Measurements from ENCODE around the gene SPRYD7.
A peak's percentile ranks its signal among the peaks of the same experiment; 100 is the strongest.
"Not testable (repeated sequence)": the region's sequence is repeated elsewhere in the genome, so short reads cannot be mapped to it uniquely, and the experiment has no call there.

SPRYD7 gene

GRCh38 chr13:49936075-49936967, at the start of gene SPRYD7:
Gene SPRYD7, minus strand, starts transcription at chr13:49936340. Its CDS starts 105 bp downstream, at chr13:49936235.
- peak; percentile 91 for DNase-seq

- DNase-seq: no peak
Observed at GRCh38 chr13:49985129-49985528, 49.0 kb upstream of the SPRYD7 start.

- no peak for DNase-seq
Observed at GRCh38 chr13:49980266-49980665, 44.1 kb upstream of the SPRYD7 start.

- no peak for DNase-seq
Observed at GRCh38 chr13:49977992-49978391, 41.9 kb upstream of the SPRYD7 start.

DNA sequence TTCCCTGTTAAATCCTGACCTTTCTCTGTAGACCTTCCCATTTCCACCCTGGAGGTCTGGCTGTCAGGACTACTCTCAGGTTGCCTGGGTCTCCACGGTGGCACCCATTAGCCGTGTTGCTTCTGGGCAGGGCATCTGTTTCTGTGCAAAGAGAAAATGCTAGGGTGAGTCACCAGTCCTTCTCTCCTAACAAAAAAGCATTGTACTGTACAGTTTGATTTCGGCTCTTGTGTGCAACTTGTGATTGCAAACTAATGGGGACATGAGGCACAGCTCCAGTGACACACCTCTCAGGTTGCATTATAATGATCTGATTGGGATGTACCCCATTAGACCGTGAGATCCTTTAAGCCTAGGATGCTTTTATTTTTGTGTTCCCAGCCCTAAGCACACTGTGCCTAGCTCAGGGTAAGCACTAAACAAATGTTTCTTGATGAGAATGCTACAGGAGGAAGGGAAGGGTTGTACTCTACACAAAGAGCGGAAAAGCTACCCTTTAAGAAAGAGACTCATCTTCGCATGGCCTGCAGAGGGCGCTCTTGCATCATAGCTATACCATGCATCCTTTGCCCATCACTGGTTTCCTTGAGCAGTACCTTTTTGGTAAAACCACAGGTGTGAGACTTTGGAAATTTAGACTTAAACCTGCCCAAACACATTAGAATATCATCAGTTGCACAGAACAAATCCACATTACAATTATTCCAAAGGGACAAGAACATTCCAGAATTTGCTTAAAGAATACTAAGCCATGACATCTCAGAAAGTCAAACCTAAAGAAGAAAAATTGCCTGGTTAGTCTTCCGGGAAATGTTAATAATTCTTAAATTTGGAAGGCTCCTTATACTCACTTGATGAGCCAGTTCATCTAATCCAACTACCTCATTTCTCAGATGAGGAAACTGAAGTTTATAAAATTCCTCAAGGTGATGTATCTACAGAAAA, 40.4 kb upstream of the SPRYD7 start:
- peak; percentile 81 for DNase-seq

GRCh38 chr13:49975826-49976225, 39.7 kb upstream of the SPRYD7 start:
- no peak for DNase-seq

DNA sequence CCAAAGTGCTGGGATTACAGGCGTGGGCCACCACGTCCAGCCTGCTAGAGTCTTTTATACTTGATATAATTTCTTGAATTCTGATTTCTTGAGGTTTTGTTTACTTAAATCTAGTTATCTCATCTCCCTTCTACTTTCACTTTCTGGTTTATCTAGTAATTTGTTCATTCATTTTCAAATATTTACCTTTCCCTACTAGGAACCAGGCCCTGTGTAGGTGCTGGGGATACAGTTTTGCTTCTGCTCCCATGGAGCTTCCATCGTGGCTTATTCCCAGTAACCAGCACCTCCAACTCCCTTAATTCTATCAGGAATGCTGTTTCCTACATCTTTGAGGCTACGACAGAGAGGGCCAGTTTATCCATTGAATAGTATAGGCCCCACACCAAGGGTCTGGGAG, 36.6 kb upstream of the SPRYD7 start:
- DNase-seq: no peak

- no peak for DNase-seq
Observed at GRCh38 chr13:49967456-49967855, 31.3 kb upstream of the SPRYD7 start.

DNA sequence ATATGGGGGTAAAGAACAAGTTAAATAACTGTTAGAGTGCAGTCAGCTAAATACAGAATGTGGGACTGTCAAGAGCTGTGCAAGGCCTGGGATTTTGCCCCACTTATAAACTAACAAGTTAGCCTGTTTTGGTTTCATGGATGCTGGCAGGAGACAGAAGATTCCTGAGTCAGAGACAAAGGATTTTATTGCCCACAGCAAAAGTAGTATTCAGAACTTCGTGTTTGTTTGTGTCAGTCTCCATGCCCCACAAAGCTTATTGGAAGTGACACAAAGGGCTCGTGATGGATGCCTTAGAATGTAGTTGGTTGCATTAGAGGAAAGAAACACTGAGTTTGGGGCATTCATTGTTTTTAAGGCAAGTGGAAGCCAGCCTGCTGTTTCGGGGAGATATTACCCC, 22.2 kb upstream of the SPRYD7 start:
- no peak for DNase-seq

DNA sequence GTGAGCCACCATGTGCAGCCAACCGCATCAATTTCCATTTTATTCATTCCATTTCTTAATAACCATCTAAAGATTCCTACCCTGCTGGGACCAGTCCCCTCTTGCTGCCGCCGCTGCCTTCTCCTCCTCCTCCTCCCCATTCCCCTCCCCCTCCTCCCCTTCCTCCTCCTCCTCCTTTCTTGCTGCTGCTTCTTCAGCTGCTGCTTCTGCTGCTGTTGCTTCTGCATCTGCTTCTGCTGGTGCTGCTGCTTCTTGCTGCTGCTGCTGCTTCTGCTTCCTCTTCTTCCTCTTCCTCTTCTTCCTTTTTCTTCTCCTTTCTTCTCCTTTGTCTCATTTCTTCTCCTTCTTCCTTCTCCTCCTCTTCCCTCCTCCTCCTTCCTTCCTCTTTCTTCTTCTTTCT, 20.0 kb upstream of the SPRYD7 start:
- DNase-seq: no peak

DNA sequence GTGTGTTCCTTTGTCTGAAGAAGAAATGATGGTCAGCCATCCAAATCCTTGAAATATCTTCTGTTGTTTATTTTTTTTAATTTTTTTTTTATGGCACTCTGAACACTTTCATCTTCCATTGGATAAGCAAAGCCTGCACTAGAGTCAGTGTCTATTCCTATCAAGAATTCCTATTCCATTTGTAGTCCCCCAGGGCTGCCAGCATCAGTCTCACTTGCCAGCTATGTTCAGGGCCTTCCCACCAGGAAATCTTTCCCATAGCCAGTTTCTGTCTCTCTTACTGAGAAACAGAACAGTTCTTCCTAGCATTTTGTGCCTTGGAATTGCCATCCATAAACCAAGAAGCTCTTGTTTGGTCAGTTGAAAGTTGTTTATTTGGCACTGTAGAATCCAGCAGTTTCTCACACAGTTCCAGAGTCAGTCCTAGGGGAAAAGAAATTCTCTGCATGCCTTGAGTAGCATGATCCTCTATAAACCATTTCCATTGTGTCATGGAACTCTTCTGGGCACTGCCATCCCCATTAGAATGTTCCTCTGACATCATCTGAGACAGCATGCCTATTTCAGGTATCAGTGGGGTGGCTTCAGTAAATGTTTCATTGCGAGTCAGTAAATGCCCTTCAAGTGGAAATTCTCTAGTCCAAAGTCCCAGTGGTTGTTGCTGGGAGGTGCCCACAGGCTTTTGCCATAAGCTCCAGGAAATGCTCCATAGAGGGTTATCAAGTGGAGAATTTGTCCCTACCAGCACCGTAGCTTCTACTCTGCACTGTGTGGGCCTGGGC, 18.7 kb upstream of the SPRYD7 start:
- DNase-seq: no peak

DNA sequence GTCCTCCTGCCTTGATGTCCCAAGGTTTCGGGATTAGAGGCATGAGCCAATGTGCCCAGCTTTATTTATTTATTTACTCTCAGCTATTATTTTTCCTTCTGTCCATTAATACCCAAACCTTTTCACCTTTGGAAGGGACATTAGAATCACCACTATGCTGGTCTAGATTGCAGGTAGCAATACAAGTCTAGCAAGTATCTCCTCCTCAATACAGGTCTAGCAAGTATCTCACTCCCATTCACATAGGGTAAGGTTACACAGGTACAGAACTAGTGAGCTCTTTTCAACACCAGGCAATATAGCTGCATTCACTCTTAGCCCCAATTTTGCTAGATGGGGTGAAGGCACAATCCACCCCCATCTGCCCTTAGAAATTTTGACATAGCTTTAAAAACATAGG, 17.4 kb upstream of the SPRYD7 start:
- no peak for DNase-seq

DNA sequence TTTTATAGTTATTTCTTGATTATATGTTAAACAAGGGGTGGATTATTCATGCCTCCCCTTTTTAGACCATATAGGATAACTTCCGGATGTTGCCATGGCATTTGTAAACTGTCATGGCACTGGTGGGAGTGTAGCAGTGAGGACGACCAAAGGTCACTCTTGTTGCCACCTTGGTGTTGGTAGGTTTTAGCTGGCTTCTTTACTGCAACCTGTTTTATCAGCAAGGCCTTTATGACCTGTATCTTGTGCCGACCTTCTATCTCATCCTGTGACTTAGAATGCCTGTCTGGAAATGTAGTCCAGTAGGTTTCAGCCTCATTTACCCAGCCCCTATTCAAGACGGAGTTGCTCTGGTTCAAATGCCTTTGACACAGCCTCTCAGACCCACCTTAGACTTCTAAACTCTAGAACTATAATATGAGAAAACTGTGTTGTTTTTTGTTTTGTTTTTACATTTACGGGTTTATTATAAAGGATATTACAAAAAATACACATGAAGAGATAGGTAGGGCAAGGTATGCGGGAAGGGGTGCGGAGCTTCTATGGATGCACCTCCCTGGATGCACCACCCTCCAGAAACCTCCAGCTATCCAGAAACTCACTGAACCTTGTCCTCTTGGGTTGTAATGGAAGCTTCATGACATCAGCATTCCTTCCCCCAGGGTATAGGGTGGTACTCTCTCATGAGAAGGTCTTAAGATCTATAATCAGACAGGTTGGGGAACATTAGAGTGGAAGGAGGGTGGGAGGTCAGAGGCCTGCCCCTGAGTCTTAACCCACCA, 15.8 kb upstream of the SPRYD7 start:
- DNase-seq: no peak

GRCh38 chr13:49948777-49949270, 12.7 kb upstream of the SPRYD7 start:
- DNase-seq: not testable (repeated sequence)

GRCh38 chr13:49939321-49939720, 3.2 kb upstream of the SPRYD7 start:
- no peak for DNase-seq

DNA sequence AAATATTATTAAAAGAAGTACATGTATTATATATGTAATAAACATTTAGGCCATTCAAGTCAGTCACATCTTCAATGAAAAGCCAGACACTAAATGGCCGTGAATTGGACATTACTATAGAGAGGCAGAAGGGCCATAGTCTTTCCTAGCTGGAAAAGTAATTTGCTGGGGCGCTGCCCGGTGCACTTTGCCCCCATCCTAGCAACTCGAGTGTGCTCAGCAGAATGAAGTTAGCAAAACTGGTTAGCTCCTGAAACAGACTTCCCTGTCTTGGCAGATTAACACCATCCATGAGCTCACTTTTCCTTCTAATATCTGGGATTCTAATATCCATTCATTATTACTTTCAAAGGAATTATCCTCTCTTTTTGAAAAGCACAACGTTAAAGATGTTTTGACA, 2.8 kb upstream of the SPRYD7 start:
- DNase-seq: no peak

DNA sequence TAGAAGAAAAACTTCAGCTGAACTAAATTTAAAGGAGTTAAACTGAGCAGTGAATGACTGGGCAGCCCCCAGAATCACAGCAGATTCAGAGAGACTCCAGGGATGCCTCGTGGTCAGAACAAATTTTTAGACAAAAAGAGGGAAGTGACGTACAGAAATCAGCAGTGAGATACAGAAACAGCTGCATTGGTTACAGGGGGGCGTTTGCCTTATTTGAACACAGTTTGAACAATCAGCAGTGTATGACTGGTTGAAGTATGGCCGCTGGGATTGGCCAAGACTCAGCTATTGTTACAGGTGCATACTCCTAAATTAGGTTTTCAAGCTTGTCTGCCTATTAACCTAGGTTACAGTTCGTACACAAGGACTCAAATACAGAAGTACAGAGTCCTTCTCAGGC, 2.2 kb upstream of the SPRYD7 start:
- no peak for DNase-seq

DNA sequence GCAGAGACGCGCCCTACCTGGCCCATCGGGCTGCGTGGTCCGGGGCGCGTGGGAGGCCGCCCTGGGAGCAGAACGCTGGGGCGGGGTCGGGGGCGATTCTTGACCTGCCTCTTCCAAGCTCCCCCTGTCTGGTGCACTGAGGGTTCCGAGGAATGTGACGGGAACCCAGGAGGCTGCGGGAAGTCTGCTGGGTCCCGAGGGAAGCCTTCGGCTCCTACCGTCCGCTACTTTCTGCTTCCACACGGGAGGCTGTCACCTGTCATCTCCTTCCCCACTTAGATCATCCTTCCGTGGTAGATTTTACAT, 781 bp upstream of the SPRYD7 start:
- no peak for DNase-seq

DNA sequence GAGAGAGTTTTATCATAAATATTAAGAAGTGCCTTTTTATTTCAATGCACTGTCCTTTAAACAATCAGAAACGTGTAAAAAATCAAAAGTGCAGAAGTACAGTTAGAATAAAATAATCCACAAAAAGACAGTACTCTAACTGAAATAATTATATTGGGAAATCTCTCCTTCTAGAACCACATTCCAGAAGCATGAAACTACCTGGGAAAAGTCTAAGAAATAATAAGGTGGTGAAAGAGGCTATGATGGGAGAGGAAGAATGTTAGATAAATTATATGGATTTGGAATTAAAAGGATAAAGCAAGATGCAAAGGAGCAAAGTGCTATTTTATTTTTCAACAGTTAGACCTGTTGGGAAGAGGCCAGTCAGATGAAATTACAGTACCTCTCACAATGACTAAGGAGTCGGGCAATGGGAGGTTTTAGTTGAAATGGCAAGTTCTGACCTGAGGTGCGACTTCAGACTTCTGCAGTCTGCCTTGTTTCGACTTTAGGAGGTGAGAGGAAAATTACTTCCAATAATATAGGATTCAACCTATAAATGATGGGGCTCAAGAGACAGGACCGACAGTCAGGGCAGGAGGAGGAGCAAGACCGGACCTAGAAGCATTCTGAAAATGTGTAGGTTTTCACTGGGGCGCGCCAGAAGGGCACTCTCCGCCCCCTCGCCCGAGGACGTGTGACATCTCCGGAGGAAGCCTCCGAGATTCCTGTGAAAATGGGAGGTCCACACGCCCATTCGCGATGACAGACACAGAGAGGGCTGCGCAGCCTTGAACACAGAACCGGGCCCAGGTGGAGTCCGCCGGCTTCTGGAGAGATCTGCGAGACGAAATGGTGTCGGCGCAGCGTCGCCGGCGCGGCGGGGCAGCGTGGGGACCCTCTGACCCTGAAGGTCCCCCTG, 717 bp downstream of the SPRYD7 start:
- peak; percentile 10 for DNase-seq

DNA sequence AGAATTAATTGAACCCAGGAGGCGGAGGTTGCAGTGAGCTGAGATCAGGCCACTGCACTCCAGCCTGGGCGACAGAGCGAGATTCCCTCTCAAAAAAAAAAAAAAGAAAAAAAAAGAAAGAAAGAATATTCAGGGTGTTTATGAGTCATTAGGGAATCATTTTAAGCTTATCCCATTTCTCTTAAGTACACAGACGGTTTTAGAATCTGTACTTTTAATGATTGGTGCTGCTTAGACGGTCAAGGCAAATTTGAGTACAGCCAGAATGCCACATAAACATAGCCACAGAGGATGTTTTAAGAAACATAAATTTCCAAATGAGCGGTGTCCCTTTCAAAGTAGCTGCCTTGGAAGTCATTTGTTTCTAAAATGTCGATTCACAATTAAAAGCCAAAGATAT, 2.6 kb downstream of the SPRYD7 start:
- no peak for DNase-seq

DNA sequence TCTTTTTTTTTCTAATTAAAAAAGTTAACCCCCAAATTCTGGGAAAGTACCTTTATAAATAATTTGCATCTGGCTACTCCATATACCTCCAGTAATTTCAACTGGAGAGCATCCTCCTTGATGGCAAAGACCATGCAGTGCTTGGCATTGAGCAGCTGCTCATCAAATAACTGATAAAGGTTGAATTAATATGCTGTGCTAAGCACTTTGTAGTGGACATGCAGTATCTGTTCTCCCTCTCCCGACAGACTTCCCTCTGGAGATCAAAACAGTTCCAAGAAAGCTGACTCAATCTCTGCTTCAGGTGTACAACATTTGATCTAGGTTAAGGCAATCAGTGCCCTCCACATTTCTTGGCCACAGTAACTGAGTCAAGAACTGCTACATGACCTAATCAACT, 3.3 kb downstream of the SPRYD7 start:
- no peak for DNase-seq
